ENCODE results near the gene CKAP2L. TPM values are rescaled to one million over a fixed set of nuclear protein-coding genes. Genes with fewer than 3 reads are reported as not detected.

Gene CKAP2L
- total and polyA plus RNA-seq, 4 donors = 0.19 to 15.9 (median 0.91) TPM; not detected in 1

DNA sequence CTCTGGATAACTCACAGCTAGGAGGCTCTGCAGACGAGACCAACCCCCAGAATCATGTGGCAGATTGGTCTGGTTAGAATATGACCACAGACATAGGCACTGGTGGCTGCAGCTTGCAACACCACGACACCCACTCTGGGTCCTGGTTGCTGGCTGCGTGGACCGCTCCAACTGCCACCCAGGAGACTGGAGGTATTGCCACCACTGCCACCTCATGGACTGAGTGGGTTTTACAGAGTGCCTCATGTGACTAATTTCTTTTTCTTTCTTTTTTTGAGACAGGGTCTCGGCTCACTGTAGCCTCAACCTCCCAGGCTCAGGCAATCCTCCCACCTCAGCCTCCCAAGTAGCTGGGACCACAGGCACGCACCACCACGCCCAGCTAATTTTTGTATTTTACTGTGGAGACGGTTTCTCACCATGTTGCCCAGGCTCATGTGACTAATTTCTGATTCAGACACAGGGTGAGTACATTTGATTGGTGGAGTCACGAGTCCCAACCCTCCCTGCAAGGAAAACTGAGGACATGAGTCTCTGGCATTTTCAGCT, 73.5 kb downstream of the CKAP2L start:
- WGBS = 15% methylated on average over 9 of the region's 9 CpGs

DNA sequence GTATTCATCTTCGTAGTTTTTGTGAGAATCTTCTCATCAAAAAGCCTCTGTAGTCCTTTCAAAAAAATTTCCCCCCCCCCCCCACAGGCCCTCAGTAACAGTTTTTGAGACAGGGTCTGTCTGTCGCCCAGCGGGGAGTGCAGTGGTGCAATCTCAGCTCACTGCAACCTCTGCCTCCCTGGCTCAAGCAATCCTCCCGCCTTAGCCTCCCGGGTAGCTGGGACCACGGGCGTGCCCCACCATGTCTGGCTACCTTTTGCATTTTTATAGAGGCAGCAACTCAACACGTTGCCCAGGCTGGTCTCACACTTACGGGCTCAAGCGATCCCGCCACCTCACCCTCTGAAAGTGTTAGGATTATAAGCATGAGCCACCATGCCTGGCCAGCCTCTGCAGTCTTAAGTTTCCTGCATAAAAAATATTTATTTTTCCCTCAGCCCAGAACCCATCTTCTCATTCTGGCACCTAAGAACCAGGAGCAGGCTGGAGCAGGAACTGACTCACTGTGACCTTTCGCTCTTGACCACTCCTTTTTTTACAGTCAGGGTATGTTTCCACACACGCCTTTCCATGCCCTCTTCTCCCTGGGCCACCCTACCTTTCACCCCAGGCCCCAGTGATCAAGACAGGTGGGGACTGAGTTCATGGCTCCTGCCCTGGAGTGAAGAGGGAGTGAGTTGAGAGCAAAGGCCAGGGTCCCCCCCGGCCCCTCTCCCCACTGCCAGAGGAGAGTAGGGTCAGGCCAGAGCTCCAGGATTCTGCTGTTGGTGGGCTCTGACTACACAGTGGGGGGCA, 76.1 kb downstream of the CKAP2L start:
- Histone ChIP-seq H3K27ac (ENCODE audit: low read depth in 1 of 2, low read length in 2 of 2) (no peak overlapping the region), H3K9me3 (ENCODE audit: control insufficient read depth in 4 of 4, low read length in 3 of 4) (no peaks in the 10 kb centered on the region), H3K4me3 (ENCODE audit: low read depth in 1 of 3, low read length in 3 of 3) (no peak overlapping the region), H3K4me1 (ENCODE audit: control insufficient read depth in 4 of 4, insufficient read depth in 4 of 4, low read length in 3 of 4) (peaks cover 0 to 3% (median 1%) of the 10 kb centered on the region in 4 donors), H3K36me3 (ENCODE audit: control insufficient read depth in 4 of 4, insufficient read depth in 3 of 4, low read depth in 1 of 4, low read length in 3 of 4) (no peaks in the 10 kb centered on the region), H3K9ac (ENCODE audit: low read depth in 1 of 2, low read length in 2 of 2) (no peak overlapping the region), H3K27me3 (ENCODE audit: control insufficient read depth in 4 of 4, insufficient read depth in 4 of 4, low read length in 3 of 4) (no peaks in the 10 kb centered on the region)
- TF ChIP-seq NR2F2 (IDR thresholded peaks at IDR 0.05) (no peak), SP1 (IDR thresholded peaks at IDR 0.05) (no peak), JUND (IDR thresholded peaks at IDR 0.05) (no peak), HNF4G (IDR thresholded peaks at IDR 0.05) (no peak), FOXA2 (IDR thresholded peaks at IDR 0.05) (no peak)
- TF ChIP-seq, protein P1, sequence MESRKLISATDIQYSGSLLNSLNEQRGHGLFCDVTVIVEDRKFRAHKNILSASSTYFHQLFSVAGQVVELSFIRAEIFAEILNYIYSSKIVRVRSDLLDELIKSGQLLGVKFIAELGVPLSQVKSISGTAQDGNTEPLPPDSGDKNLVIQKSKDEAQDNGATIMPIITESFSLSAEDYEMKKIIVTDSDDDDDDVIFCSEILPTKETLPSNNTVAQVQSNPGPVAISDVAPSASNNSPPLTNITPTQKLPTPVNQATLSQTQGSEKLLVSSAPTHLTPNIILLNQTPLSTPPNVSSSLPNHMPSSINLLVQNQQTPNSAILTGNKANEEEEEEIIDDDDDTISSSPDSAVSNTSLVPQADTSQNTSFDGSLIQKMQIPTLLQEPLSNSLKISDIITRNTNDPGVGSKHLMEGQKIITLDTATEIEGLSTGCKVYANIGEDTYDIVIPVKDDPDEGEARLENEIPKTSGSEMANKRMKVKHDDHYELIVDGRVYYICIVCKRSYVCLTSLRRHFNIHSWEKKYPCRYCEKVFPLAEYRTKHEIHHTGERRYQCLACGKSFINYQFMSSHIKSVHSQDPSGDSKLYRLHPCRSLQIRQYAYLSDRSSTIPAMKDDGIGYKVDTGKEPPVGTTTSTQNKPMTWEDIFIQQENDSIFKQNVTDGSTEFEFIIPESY (IDR thresholded peaks at IDR 0.05) = no peak
- TF ChIP-seq, protein P2, sequence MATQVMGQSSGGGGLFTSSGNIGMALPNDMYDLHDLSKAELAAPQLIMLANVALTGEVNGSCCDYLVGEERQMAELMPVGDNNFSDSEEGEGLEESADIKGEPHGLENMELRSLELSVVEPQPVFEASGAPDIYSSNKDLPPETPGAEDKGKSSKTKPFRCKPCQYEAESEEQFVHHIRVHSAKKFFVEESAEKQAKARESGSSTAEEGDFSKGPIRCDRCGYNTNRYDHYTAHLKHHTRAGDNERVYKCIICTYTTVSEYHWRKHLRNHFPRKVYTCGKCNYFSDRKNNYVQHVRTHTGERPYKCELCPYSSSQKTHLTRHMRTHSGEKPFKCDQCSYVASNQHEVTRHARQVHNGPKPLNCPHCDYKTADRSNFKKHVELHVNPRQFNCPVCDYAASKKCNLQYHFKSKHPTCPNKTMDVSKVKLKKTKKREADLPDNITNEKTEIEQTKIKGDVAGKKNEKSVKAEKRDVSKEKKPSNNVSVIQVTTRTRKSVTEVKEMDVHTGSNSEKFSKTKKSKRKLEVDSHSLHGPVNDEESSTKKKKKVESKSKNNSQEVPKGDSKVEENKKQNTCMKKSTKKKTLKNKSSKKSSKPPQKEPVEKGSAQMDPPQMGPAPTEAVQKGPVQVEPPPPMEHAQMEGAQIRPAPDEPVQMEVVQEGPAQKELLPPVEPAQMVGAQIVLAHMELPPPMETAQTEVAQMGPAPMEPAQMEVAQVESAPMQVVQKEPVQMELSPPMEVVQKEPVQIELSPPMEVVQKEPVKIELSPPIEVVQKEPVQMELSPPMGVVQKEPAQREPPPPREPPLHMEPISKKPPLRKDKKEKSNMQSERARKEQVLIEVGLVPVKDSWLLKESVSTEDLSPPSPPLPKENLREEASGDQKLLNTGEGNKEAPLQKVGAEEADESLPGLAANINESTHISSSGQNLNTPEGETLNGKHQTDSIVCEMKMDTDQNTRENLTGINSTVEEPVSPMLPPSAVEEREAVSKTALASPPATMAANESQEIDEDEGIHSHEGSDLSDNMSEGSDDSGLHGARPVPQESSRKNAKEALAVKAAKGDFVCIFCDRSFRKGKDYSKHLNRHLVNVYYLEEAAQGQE (IDR thresholded peaks at IDR 0.05) = no peak
- TF ChIP-seq, protein P3, sequence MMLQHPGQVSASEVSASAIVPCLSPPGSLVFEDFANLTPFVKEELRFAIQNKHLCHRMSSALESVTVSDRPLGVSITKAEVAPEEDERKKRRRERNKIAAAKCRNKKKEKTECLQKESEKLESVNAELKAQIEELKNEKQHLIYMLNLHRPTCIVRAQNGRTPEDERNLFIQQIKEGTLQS (IDR thresholded peaks at IDR 0.05) = no peak
- WGBS = 91% methylated on average over 14 of the region's 14 CpGs
- DNase-seq (ENCODE audit: low spot score) = no peak

More for the DNA sequence above, 73.5 kb downstream of the CKAP2L start:
- H3K9me3 ChIP-seq (ENCODE audit: control insufficient read depth in 4 of 4, low read length in 3 of 4) = no peaks in the 10 kb centered on the region
- peak overlapping the region in 1 of 3 donors; percentile 19 for H3K4me3 ChIP-seq (ENCODE audit: low read depth in 1 of 3, low read length in 3 of 3)
- DNase-seq (ENCODE audit: low spot score) = peak; percentile 73
- H3K9ac ChIP-seq (ENCODE audit: low read depth in 1 of 2, low read length in 2 of 2) = no peak overlapping the region
- TF ChIP-seq HNF4G (IDR thresholded peaks at IDR 0.05) = no peak
- TF ChIP-seq, protein P2 (IDR thresholded peaks at IDR 0.05) = no peak
- no peak for TF ChIP-seq HNF4A (conservative IDR thresholded peaks at IDR 0.05)
- TF ChIP-seq, protein P4, sequence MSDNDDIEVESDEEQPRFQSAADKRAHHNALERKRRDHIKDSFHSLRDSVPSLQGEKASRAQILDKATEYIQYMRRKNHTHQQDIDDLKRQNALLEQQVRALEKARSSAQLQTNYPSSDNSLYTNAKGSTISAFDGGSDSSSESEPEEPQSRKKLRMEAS (IDR thresholded peaks at IDR 0.05) = peak; percentile 10
- TF ChIP-seq EGR1 (IDR thresholded peaks at IDR 0.05; ENCODE audit: low read depth in 2 of 2) = no peak
- TF ChIP-seq, protein P5, sequence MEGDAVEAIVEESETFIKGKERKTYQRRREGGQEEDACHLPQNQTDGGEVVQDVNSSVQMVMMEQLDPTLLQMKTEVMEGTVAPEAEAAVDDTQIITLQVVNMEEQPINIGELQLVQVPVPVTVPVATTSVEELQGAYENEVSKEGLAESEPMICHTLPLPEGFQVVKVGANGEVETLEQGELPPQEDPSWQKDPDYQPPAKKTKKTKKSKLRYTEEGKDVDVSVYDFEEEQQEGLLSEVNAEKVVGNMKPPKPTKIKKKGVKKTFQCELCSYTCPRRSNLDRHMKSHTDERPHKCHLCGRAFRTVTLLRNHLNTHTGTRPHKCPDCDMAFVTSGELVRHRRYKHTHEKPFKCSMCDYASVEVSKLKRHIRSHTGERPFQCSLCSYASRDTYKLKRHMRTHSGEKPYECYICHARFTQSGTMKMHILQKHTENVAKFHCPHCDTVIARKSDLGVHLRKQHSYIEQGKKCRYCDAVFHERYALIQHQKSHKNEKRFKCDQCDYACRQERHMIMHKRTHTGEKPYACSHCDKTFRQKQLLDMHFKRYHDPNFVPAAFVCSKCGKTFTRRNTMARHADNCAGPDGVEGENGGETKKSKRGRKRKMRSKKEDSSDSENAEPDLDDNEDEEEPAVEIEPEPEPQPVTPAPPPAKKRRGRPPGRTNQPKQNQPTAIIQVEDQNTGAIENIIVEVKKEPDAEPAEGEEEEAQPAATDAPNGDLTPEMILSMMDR (IDR thresholded peaks at IDR 0.05; ENCODE audit: low read depth, low read length, missing input control) = peak; percentile 85
- peak; percentile 93 to 98 for TF ChIP-seq RAD21 (IDR thresholded peaks at IDR 0.05)
- H3K27ac ChIP-seq (ENCODE audit: low read depth in 1 of 2, low read length in 2 of 2) = no peak overlapping the region
- H3K4me1 ChIP-seq (ENCODE audit: control insufficient read depth in 4 of 4, insufficient read depth in 4 of 4, low read length in 3 of 4) = peaks cover 0 to 3% (median 1%) of the 10 kb centered on the region in 4 donors
- H3K27me3 ChIP-seq (ENCODE audit: control insufficient read depth in 4 of 4, insufficient read depth in 4 of 4, low read length in 3 of 4) = no peaks in the 10 kb centered on the region
- no peaks in the 10 kb centered on the region for H3K36me3 ChIP-seq (ENCODE audit: control insufficient read depth in 4 of 4, insufficient read depth in 3 of 4, low read depth in 1 of 4, low read length in 3 of 4)

Data from liver (tissue), 9 donors.